DMS79 (cell line): ENCODE data around the gene TAS2R1.

Experiments
- DNase-seq: peaks from one replicate; lab custom pipeline; 2025; lab: John Stamatoyannopoulos, UW

Gene TAS2R1

GRCh38 chr5:9587135-9587534, 43.0 kb downstream of the TAS2R1 start:
- no peak for DNase-seq

DNA sequence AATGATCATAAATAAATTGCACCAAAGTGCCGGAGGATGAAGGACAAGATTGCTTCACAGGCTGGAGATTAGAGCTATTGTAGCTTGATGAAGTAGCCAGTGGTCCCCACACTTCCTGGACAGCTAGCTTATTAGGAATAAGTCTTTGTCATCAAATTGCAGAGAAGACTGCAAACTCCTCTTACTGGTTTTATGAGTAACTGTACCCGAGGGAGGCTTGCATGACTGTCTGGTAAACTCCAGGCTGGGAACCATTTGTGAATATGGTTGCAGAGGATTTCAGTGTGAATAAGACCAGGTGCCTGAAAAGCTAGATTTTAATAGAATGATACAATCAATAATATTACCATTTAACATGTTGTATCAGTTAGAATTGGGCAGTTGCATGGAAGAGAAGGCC, 47.7 kb downstream of the TAS2R1 start:
- DNase-seq: no peak
